Activated B cell treated with CpG ODN at 0.5 μM for 24 hours (primary cell): ENCODE results near the gene PKNOX1. TPM values are rescaled to one million over a fixed set of nuclear protein-coding genes. Genes with fewer than 3 reads are reported as not detected.
A peak's percentile ranks its signal among the peaks of the same experiment; 100 is the strongest.
"Not testable (repeated sequence)": the region's sequence is repeated elsewhere in the genome, so short reads cannot be mapped to it uniquely, and the experiment has no call there.

Source experiments
- ATAC-seq: fragments of 200-7000 bp; cut with Tn5 transposase; one replicate; pipeline ENCODE4 v1.10.0; 2021; ENCODE audit warnings: low read depth, mild to moderate bottlenecking, moderate library complexity
- CTCF ChIA-PET: fragments of 350-600 bp; sonication (Branson Sonifier 250); formaldehyde crosslinking; loops from one replicate; lab custom pipeline; 2021; ENCODE audit warnings: antibody characterized with exemption; lab: Charles Lee
- POLR2A ChIA-PET: fragments of 350-600 bp; sonication (Branson Sonifier 250); formaldehyde crosslinking; loops from one replicate; lab custom pipeline; 2021; ENCODE audit warnings: antibody characterized with exemption; lab: Charles Lee
- DNase-seq: peaks from one replicate; pipeline ENCODE4 v3.0.0; 2022
- H3K27ac Mint-ChIP-seq: one replicate; pipeline ENCODE4 v1.8.0; 2020; ENCODE audit warnings: mixed read lengths
- H3K27me3 Mint-ChIP-seq: one replicate; pipeline ENCODE4 v1.8.0; 2021; ENCODE audit warnings: mixed read lengths
- H3K36me3 Mint-ChIP-seq: one replicate; pipeline ENCODE4 v1.8.0; 2021; ENCODE audit warnings: low read depth, mixed read lengths
- H3K4me1 Mint-ChIP-seq: one replicate; pipeline ENCODE4 v1.8.0; 2021; ENCODE audit warnings: mixed read lengths
- H3K4me3 Mint-ChIP-seq: one replicate; pipeline ENCODE4 v1.8.0; 2020; ENCODE audit warnings: mild to moderate bottlenecking, mixed read lengths
- H3K9me3 Mint-ChIP-seq: one replicate; pipeline ENCODE4 v1.8.0; 2020; ENCODE audit warnings: mixed read lengths
- intact Hi-C: fragments of 100-400 bp; cut with micrococcal nuclease; formaldehyde crosslinking; loops from one replicate; pipeline ENCODE4 v1.15.1; 2024
- total RNA-seq: library from RNA; stranded (reverse); gene quantifications from 2 replicates; pipeline ENCODE4 v1.2.3, GENCODE V29; 2022

The PKNOX1 gene
- total RNA-seq, 1 donor from 2014 or later: 13.3 TPM

DNA sequence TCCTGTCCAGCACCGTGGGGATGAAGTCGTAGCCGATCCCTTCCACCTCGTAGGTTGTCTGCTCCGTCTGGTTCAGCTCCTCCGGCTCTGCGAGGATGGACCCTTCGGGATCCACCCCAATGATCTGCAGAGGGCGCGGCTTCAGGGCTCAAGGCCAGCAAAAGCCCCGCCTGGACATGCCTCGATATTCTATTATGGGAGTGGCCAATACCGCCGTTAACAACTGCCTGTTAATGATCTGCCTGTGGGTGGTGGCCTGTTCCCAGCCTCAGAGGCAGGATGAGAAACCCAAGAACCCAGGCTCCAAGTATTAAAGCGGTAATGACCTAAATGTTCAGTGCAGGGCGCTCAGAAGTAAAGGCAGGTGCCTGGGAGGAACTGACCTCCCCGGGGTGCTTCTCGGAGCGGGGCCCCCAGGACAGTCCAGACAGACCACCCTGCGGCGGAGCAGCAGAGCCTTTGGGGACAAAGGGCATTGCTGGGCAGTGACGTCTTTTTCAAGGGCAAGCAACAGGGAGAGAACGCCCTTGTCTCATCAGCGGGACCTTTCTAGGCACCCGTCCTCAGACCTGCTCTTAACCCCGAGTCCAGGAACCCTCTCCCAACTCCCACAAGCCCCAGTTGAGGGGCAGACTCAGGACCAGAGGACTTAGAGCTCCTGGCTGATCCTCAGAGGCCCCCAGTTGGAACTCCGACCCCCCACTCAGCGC is 88.7 kb downstream of the PKNOX1 start:
- H3K27ac Mint-ChIP-seq, CTCF ChIA-PET, intact Hi-C loops, ATAC-seq, POLR2A ChIA-PET, H3K27me3 Mint-ChIP-seq, H3K4me1 Mint-ChIP-seq, H3K36me3 Mint-ChIP-seq, H3K4me3 Mint-ChIP-seq, DNase-seq, H3K9me3 Mint-ChIP-seq: not testable (repeated sequence)

DNA sequence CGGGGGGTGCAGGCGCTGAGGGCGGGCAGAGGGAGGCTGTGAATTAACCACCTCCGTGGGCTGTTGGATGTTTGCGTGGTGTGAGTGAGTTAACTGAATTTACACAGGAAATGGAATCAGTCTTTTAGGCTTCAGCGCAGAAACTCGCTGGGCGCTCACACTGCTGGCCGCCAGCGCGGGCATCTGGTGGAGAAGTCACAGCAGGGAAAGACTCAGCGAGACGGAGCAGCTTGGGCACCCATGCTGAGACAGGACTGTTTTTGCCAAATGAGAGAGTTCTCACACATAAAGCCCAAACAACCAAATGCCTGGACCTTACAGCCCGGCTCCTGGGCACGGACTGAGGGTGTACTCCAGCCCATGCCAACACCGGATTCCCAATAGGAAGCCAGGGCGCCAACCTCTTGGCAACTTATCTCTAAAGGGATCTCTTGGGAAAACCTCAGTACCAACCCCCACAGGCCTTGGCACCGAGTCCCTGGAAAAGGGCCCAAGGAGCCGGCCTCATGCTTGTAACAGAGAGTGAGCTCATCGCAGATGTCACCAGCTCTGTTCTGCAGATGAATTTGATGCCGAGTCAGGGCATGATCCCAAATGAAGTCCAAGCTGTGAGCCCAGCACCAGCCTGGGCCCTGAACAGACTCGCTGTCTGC is 90.0 kb downstream of the PKNOX1 start:
- CTCF ChIA-PET, H3K9me3 Mint-ChIP-seq, H3K27me3 Mint-ChIP-seq, intact Hi-C loops, H3K36me3 Mint-ChIP-seq, DNase-seq, H3K4me3 Mint-ChIP-seq, H3K27ac Mint-ChIP-seq, H3K4me1 Mint-ChIP-seq, POLR2A ChIA-PET, ATAC-seq: not testable (repeated sequence)

DNA sequence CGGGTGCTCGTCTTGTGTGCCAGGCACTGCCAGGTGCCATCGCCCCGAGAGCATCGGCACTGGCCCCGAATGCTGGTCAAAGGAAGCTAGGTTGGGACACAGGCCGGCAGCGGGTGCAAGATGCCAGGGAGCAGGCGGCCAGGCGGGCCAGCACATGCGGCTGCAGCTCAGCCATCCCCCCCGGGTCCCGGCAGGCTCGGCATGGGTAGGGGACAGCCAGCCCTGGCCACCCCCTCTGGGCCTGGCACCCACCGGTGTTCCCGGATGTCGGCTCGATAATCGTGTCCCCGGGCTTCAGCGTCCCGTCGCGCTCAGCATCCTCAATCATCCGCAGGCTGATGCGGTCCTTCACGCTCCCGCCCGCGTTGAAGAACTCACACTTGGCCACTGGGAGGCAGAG is 91.6 kb downstream of the PKNOX1 start:
- H3K4me3 Mint-ChIP-seq, POLR2A ChIA-PET, H3K4me1 Mint-ChIP-seq, H3K27ac Mint-ChIP-seq, DNase-seq, ATAC-seq, H3K27me3 Mint-ChIP-seq, CTCF ChIA-PET, intact Hi-C loops, H3K36me3 Mint-ChIP-seq, H3K9me3 Mint-ChIP-seq: not testable (repeated sequence)

DNA sequence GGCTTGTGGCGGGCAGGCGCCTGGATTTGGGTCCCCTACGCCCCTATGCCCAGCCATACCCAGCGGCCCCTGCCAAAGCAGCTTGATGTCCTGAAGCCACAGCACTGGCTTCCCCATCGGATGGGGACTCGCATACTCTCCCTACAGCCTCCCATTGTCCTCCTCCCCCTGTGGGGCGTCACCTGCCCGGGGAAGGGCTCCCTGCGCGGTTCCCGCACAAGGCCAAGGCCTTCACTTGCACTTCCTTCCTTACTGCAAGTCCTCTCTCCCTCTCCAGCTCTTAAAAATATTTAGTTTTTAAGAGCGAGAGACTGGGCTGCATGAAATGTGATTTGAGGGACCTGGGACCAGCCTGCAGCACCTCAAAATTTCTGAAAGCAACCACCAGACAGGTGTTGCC is 92.3 kb downstream of the PKNOX1 start:
- H3K36me3 Mint-ChIP-seq, H3K4me3 Mint-ChIP-seq, ATAC-seq, DNase-seq, H3K9me3 Mint-ChIP-seq, POLR2A ChIA-PET, H3K27me3 Mint-ChIP-seq, CTCF ChIA-PET, intact Hi-C loops, H3K27ac Mint-ChIP-seq, H3K4me1 Mint-ChIP-seq: not testable (repeated sequence)

DNA sequence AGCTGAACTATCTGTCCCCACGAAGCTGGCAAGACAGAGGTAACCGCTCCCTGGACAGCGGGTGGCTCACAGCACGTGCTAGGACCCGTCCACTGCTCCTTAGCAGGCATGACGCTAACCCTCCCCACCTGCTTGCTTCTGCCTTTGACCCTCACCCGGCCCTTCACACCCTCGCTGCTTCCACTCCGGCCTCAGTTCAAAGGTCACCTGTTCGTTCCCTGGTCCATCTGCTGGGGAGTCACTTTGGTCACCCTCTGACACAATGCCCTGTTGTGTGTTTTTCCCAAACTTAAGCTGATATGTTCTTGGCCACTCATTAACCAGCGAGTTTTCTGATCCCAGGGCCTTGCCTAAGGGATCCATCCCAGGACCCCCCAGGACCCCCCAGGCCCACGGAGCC is 93.7 kb downstream of the PKNOX1 start:
- POLR2A ChIA-PET, H3K4me3 Mint-ChIP-seq, DNase-seq, CTCF ChIA-PET, H3K36me3 Mint-ChIP-seq, H3K27me3 Mint-ChIP-seq, H3K4me1 Mint-ChIP-seq, intact Hi-C loops, H3K9me3 Mint-ChIP-seq, H3K27ac Mint-ChIP-seq, ATAC-seq: not testable (repeated sequence)

DNA sequence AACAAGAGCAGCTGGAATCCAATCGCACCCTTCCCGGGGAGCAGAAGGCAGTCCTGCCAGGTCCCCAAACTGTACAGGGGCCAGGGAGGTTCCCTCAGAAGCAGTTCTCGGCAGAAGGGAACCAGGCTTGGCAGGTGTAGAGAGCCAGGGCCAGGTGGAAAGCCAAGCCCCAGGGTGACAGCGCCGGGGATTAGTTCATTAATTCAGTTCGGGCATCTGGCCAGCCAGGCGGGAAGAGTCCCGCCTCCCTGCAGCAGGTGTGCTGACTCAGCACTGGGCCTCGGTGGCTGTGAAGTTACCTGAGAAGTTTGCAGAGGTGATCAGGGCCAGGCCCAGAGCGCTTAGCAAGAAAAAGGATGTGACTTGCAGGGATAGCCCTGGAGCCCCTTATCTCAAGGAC is 95.3 kb downstream of the PKNOX1 start:
- ATAC-seq, POLR2A ChIA-PET, intact Hi-C loops, H3K36me3 Mint-ChIP-seq, CTCF ChIA-PET, H3K9me3 Mint-ChIP-seq, H3K27ac Mint-ChIP-seq, H3K4me3 Mint-ChIP-seq, H3K4me1 Mint-ChIP-seq, H3K27me3 Mint-ChIP-seq, DNase-seq: not testable (repeated sequence)

DNA sequence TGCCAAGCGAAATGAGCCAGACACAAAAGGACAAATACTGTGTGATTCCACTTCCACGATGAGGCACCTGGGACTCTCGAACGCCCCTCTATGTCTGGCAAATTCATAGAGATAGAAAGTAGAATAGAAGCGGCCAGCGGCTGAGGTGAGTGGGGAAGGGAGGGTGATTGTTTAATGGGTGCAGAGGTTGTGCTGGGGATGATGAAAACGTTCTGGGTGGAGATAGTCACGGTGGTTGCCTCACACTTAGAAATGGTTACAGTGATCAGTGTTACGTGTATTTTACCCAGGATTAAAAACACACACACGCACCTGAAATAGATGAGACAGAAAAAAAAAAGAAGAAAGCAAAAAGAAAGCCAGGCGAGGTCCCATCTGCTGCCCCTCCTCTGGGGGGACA is 98.4 kb downstream of the PKNOX1 start:
- H3K27me3 Mint-ChIP-seq, ATAC-seq, POLR2A ChIA-PET, CTCF ChIA-PET, H3K27ac Mint-ChIP-seq, H3K4me3 Mint-ChIP-seq, H3K36me3 Mint-ChIP-seq, DNase-seq, H3K9me3 Mint-ChIP-seq, H3K4me1 Mint-ChIP-seq, intact Hi-C loops: not testable (repeated sequence)

DNA sequence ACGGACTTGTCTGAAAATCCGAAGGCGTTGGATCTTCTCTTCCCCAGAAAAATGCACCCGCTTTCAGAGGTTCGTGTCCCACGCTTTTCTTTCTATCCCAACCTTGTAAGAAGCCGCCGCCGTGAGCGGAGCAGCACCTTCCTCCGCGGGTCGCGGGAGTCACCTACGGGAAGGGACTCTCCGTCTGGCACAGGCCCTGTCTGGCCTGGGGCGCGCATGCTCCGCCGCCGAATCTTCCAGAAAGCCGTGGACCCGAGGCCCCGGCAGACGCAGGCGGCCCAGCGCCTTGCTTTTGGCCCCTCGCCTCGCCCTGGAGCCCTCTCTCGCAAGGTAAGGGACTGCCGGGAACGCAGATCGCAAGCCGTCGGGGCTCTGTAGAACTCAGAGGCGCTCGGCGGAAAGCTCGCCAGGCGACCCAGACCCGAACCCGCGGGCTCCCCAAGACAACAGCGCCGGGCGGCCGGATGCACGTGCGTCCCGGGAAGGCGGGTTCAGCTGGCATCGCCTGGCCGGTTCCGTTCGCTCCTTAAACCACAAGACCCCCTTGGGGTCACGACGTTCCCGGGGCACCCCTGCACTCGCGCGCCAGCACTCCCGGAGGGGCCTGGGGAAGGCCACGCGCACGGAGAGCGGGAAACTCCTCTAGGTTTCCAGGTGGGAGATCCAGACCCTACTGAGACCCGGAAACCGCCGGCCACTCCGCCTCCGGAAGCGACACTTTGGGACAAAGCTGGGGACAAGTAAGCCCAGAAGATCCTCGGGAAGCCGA is 100.2 kb downstream of the PKNOX1 start:
- H3K27me3 Mint-ChIP-seq, intact Hi-C loops, POLR2A ChIA-PET, ATAC-seq, H3K4me3 Mint-ChIP-seq, H3K4me1 Mint-ChIP-seq, H3K36me3 Mint-ChIP-seq, DNase-seq, CTCF ChIA-PET, H3K9me3 Mint-ChIP-seq, H3K27ac Mint-ChIP-seq: not testable (repeated sequence)

DNA sequence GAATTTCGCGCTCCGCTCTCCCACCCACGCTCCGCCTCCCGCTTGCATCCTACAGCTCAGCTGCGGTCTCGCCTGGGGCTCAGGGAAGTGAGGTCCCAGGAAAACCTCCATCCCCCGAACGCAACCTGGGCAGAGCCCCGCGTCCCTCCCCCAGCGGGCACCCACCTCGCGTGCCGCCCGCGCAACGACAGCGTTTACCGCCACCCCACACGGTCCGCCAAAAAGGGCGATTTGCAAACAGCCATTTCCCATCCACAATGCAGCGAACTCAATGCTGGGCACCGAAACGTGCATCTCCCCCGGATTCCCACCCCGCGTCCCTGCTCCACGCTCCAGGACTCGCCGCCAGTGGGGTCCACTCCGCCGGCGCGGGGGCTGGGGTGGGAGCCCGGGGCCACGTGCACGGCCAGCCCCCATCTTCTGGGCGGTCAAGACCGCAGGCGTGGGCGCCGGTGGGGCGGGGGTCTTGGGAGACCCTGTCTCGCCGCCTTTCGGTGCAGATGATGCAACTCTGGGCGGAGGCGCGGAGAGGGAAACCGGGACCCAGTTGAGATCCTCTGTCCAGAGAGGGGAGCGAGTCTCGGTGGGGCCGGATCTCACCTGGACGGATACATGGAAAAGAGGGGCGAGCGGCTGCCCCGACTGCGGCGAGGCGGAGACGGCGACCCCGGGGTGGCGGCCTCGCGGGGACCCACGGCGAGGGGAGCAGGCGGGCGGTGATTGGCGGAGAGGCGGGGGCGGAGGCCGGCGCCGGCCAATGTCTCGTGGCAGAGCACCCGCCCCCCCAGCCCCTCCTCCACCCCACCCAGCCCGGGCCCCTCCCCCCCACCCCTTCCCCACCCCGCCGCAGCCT is 101.0 kb downstream of the PKNOX1 start, which contains the start of gene CBS:
CBS (minus strand) TSS at position 666 of the 853 bp plus-strand sequence. CDS start 3,642 bp downstream, outside the sequence.
- H3K9me3 Mint-ChIP-seq, H3K4me1 Mint-ChIP-seq, H3K27me3 Mint-ChIP-seq, DNase-seq, CTCF ChIA-PET, H3K36me3 Mint-ChIP-seq, POLR2A ChIA-PET, intact Hi-C loops, H3K4me3 Mint-ChIP-seq, H3K27ac Mint-ChIP-seq: not testable (repeated sequence)
- peak; percentile 25 for ATAC-seq

DNA sequence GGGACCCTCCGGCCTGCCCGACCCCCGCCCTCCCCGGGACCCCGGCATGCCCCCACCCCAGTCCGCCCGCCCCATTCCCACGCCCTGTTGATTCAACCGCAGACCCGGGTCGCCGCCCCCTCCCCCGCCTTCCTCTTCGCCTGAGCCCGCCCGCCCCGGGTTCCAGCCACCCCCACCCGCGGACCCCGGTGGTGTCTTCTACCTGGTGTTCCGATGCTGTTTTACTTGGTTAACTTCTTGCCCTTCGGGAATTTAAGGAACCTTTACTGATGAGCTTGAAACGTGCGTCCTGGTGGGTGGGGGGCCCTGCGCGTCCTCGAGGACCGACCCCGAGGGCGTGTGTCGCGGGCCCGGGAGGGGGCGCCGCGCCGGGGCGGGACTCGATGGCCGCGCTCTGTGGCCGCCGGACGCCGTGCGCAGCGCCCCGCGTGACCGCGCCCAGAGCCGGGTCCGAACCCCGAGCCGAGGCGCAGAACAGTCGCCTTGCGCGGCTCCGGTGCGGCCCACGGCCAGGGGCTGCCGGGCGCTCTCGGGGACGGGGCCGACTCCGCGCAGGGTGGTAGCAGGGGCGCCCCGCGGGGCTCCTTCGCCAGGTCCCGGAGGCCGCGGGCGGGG is 101.8 kb downstream of the PKNOX1 start:
- H3K4me1 Mint-ChIP-seq, H3K36me3 Mint-ChIP-seq, H3K27me3 Mint-ChIP-seq, H3K9me3 Mint-ChIP-seq, intact Hi-C loops, POLR2A ChIA-PET, CTCF ChIA-PET, H3K4me3 Mint-ChIP-seq, H3K27ac Mint-ChIP-seq, DNase-seq: not testable (repeated sequence)
- peak; percentile 40 for ATAC-seq

DNA sequence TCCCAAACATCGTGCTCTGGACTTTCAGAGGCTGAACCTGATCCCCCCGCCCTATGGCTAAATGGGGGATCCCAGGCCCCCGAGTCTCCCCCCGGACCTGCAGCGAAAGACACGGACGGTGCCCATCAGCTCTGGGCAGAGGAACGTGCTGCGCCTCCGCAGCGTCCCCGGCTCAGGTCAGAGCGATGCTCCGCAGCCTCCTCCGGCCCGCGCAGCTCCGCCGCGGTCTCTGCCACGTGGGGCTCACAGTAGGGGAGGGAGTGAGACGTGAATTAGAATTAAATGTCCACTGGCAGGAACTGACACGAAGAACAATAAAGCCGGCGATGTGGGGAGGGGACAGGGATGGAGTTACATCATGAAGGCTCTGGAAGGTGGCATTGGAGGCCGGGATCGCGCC is 102.3 kb downstream of the PKNOX1 start:
- CTCF ChIA-PET: not testable (repeated sequence)

More for the DNA sequence above, 102.3 kb downstream of the PKNOX1 start:
- H3K9me3 Mint-ChIP-seq, DNase-seq, H3K27ac Mint-ChIP-seq, H3K4me1 Mint-ChIP-seq, H3K27me3 Mint-ChIP-seq, H3K36me3 Mint-ChIP-seq, H3K4me3 Mint-ChIP-seq, POLR2A ChIA-PET, intact Hi-C loops: not testable (repeated sequence)
- ATAC-seq: peak; percentile 45
